Right lobe of liver (tissue), 6 donors: Measurements from ENCODE around the gene MAP2K2. TPM values are rescaled to one million over a fixed set of nuclear protein-coding genes. Genes with fewer than 3 reads are reported as not detected.

ENCODE experiments used
- ATAC-seq, 4 donors: fragments of 200-7000 bp; cut with Tn5 transposase; one replicate each; pipeline ENCODE4 v1.9.1; 2020; ENCODE audit warnings: mild to moderate bottlenecking in 4 of 4, moderate library complexity in 4 of 4
- DNase-seq, 3 donors: peaks; one replicate each; pipeline ENCODE4 v3.0.0-alpha.2; 2020
- H3K27ac ChIP-seq, 3 donors: fragments of 200-600 bp; one replicate each; pipeline ENCODE4 v1.8.0; 2022
- H3K27me3 ChIP-seq, 2 donors: fragments of 200-600 bp; one replicate each; pipeline ENCODE4 v1.8.0; 2022
- H3K36me3 ChIP-seq, 4 donors: fragments of 200-600 bp; sonication (generic) in 1 of 4; one replicate each; pipeline versions ENCODE4 v1.5.1 to v1.8.0; 2017 to 2022; ENCODE audit warnings: control low read depth in 1 of 4
- H3K4me1 ChIP-seq, 4 donors: fragments of 200-600 bp; sonication (generic) in 1 of 4; one replicate each; pipeline versions ENCODE4 v1.5.1 to v1.8.0; 2017 to 2022; ENCODE audit warnings: control low read depth in 1 of 4
- H3K4me3 ChIP-seq, 3 donors: fragments of 200-600 bp; one replicate each; pipeline ENCODE4 v1.8.0; 2022
- H3K9me3 ChIP-seq, 4 donors: fragments of 200-600 bp; sonication (generic) in 1 of 4; one replicate each; pipeline versions ENCODE4 v1.5.1 to v1.8.0; 2017 to 2022; ENCODE audit warnings: control low read depth in 1 of 4
- CTCF ChIP-seq, 4 donors: fragments of 200-600 bp in 3 of 4; fragments of 450-650 bp in 1 of 4; IDR thresholded peaks; one replicate each; pipeline versions ENCODE4 v1.5.1 to v1.8.0; 2016 to 2022; ENCODE audit warnings: antibody characterized with exemption in 4 of 4, mild to moderate bottlenecking in 2 of 4
- POLR2A ChIP-seq: fragments of 450-650 bp; IDR thresholded peaks from one replicate; pipeline ENCODE4 v1.6.1; 2017; ENCODE audit warnings: antibody characterized with exemption, mild to moderate bottlenecking
- WGBS: methylation state at CpG from one replicate; pipeline ENCODE4 v1.1.6; 2018; ENCODE audit warnings: low coverage, low lambda C conversion rate; ENCODE audit not compliant: insufficient coverage; ENCODE audit errors: missing lambda C conversion rate; 5-methylcytosine and 5-hydroxymethylcytosine counted together
- intact Hi-C, 2 donors: fragments of 100-400 bp; cut with DNase I; formaldehyde crosslinking; loops; one replicate each; pipeline versions ENCODE4 v1.11.2 to v1.14.1; 2022
- total RNA-seq, 6 experiments: library from RNA; depleted of rRNA in 2 of 6; stranded (reverse); fragments of >200 nt in 2 of 6; fragmentation: NEBNext Ultra II Directional in 3 of 6; extraction: Animal tissue kit (Norgen Biotek cat#: 25700) in 3 of 6; gene quantifications; one replicate each; pipeline versions ENCODE4 v1.1.0 to v1.2.4, GENCODE V29; 2016 to 2023
- donor health status: DM: no; HTN: yes; CAD: no.
- donor health status: DM: no; HTN: no; CAD: no.
- donor health status: DM: no; HTN: no; CAD: no.
- donor health status: DM: no; HTN: yes; CAD: no.
- donor health status: DM: no; HTN: yes; CAD: no.

The MAP2K2 gene
- total RNA-seq, 6 experiments from 2014 or later, result 50.2 to 75.7 (median 59.8) TPM

GRCh38 chr19:4099041-4099764, 24.7 kb downstream of the MAP2K2 start:
- Histone ChIP-seq H3K9me3 (no peaks in the 10 kb centered on the region), H3K36me3 (peaks cover 0 to 30% (median 8%) of the 10 kb centered on the region in 4 donors), H3K27ac (no peak overlapping the region), H3K4me3 (no peak overlapping the region), H3K27me3 (no peaks in the 10 kb centered on the region), H3K4me1 (peaks cover 0 to 4% (median 0%) of the 10 kb centered on the region in 4 donors)
- intact Hi-C loops, result no loop called here
- TF ChIP-seq POLR2A, result no peak
- TF ChIP-seq CTCF (IDR thresholded peaks at IDR 0.05), result no peak
- 78% methylated on average over 5 of the region's 38 CpGs for WGBS
- peak in 1 of 3 donors; percentile 45 for DNase-seq
- ATAC-seq, result no peak

- Histone ChIP-seq H3K4me3 (no peak overlapping the region), H3K27me3 (no peaks in the 10 kb centered on the region), H3K27ac (no peak overlapping the region), H3K4me1 (peaks cover 0 to 4% (median 0%) of the 10 kb centered on the region in 4 donors), H3K36me3 (peaks cover 0 to 36% (median 8%) of the 10 kb centered on the region in 4 donors), H3K9me3 (no peaks in the 10 kb centered on the region)
- intact Hi-C loops, result no loop called here
- WGBS, result 81% methylated on average over 9 of the region's 18 CpGs
- DNase-seq (peak in 1 of 3 donors; percentile 41), ATAC-seq (no peak)
- no peak for TF ChIP-seq POLR2A
- TF ChIP-seq CTCF (IDR thresholded peaks at IDR 0.05), result no peak
Measured at GRCh38 chr19:4098493-4098892, 25.4 kb downstream of the MAP2K2 start.

- Histone ChIP-seq H3K36me3 (peaks cover 0 to 36% (median 8%) of the 10 kb centered on the region in 4 donors), H3K27ac (no peak overlapping the region), H3K27me3 (no peaks in the 10 kb centered on the region), H3K4me1 (peaks cover 0 to 4% (median 0%) of the 10 kb centered on the region in 4 donors), H3K4me3 (no peak overlapping the region), H3K9me3 (no peaks in the 10 kb centered on the region)
- no peak for TF ChIP-seq POLR2A
- TF ChIP-seq CTCF (IDR thresholded peaks at IDR 0.05), result no peak
- DNase-seq (no peak), ATAC-seq (peak; percentile 29 to 77 (median 38))
- intact Hi-C loops, result no loop called here
- WGBS, result no CpG with 5 or more reads among the region's 11 CpGs
Measured at GRCh38 chr19:4097501-4097900, 26.4 kb downstream of the MAP2K2 start.

GRCh38 chr19:4096049-4096892, 27.7 kb downstream of the MAP2K2 start:
- peaks cover 0 to 24% (median 4%) of the 10 kb centered on the region in 4 donors for H3K36me3 ChIP-seq
- DNase-seq (no peak), ATAC-seq (no peak)
- intact Hi-C loops, result no loop called here
- no peak overlapping the region for H3K4me3 ChIP-seq
- H3K4me1 ChIP-seq, result peaks cover 0 to 4% (median 0%) of the 10 kb centered on the region in 4 donors
- no peak overlapping the region for H3K27ac ChIP-seq
- H3K27me3 ChIP-seq, result no peaks in the 10 kb centered on the region
- WGBS, result 96% methylated on average over 5 of the region's 31 CpGs
- no peaks in the 10 kb centered on the region for H3K9me3 ChIP-seq
- TF ChIP-seq POLR2A, result no peak
- TF ChIP-seq CTCF (IDR thresholded peaks at IDR 0.05), result no peak
